ENCODE measurements around the gene CYP11A1. TPM values are rescaled to one million over a fixed set of nuclear protein-coding genes. Genes with fewer than 3 reads are reported as not detected.
A peak's percentile ranks its signal among the peaks of the same experiment; 100 is the strongest.

CYP11A1 gene
- total RNA-seq, 3 donors from 2014 or later: 0.52 to 0.82 (median 0.60) TPM

GRCh38 chr15:74303741-74304309 lies 63.6 kb downstream of the CYP11A1 start:
- intact Hi-C loops (cut with DNase I, micrococcal nuclease): no loop called here
- Histone ChIP-seq H3K36me3 (ENCODE audit: low read depth) (no peaks in the 10 kb centered on the region), H3K9me3 (no peaks in the 10 kb centered on the region), H3K4me1 (ENCODE audit: low read depth) (no peaks in the 10 kb centered on the region), H3K4me3 (no peak overlapping the region)
- TF ChIP-seq CTCF (IDR thresholded peaks at IDR 0.05): no peak
- ATAC-seq: no peak
- DNase-seq: no peak

DNA sequence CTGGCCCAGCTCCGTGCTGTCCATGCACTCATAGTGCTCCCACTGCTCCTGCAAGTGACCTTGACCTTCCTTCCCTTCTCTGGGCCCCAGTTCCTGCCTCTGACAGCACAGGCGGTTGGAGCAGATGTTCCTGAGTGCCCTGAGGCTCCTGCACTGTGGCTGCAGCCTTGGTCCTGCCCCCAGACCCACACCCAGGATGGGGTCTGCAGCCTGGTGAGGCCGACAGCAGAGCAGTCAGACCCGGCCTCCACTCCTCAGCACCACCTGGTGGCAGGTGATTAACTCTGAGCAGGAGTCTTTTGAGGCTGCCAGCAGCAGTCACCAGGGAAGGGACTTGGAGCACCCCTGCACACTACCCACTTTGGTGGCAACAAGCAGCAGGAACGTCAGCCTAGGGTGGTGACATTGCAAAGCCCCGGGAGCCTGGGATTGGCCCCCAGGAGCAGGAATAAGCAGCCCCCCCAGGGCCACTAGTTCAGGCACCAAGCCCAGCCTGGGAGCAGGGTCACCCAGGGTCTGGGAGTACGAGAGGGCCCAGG lies 64.6 kb downstream of the CYP11A1 start:
- Histone ChIP-seq H3K4me3 (no peak overlapping the region), H3K9me3 (no peaks in the 10 kb centered on the region), H3K36me3 (ENCODE audit: low read depth) (no peaks in the 10 kb centered on the region), H3K4me1 (ENCODE audit: low read depth) (no peaks in the 10 kb centered on the region)
- TF ChIP-seq CTCF (IDR thresholded peaks at IDR 0.05): no peak
- intact Hi-C loops (cut with DNase I, micrococcal nuclease): no loop called here
- ATAC-seq (peak; percentile 41), DNase-seq (peak in 2 of 3 donors; percentile 53 to 57)

- intact Hi-C loops (cut with DNase I, micrococcal nuclease): no loop called here
- no peaks in the 10 kb centered on the region for H3K9me3 ChIP-seq
- H3K4me3 ChIP-seq: no peak overlapping the region
- H3K4me1 ChIP-seq (ENCODE audit: low read depth): no peaks in the 10 kb centered on the region
- no peak for TF ChIP-seq CTCF (IDR thresholded peaks at IDR 0.05)
- no peaks in the 10 kb centered on the region for H3K36me3 ChIP-seq (ENCODE audit: low read depth)
- DNase-seq (no peak), ATAC-seq (no peak)
Measured at GRCh38 chr15:74301583-74302361, 65.7 kb downstream of the CYP11A1 start.

DNA sequence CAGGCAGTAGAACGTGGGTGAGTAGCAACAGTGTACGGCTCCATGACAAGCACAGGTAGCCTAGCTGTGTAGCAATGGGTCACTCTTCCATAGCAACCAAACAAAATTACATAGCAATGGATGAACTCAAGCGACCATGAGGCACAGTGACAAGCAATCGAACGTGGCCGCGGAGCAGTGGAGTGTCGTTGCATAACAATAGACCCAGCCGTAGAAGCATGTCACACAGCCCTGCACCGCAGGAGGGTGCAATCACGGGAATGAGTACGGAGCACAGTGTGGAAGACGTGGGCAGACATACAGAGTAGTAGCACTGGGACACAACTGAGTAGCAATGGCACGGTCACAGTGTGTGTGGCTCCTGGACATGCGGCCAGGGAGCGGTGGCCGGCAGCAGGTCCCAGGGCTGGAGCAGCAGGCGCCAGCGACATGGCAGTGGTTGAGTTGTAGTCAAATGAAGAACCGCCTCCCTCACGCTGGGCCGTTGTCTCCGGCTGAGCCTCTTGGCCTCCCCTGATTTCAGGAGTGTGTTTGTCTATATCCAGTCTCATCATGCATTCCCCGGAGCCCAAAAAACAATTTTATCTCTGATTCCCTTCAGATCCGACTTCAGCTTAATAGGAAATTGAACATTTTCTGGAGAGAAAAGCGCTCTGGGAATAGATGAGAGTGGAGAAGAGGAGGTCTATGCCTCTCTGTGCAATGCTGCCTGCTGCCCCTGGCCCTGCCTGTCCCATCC lies 67.2 kb downstream of the CYP11A1 start:
- intact Hi-C loops (cut with DNase I, micrococcal nuclease): no loop called here
- H3K4me3 ChIP-seq: no peak overlapping the region
- no peaks in the 10 kb centered on the region for H3K9me3 ChIP-seq
- H3K36me3 ChIP-seq (ENCODE audit: low read depth): no peaks in the 10 kb centered on the region
- ATAC-seq: no peak
- H3K4me1 ChIP-seq (ENCODE audit: low read depth): no peaks in the 10 kb centered on the region
- DNase-seq: no peak
- TF ChIP-seq CTCF (IDR thresholded peaks at IDR 0.05): no peak

DNA sequence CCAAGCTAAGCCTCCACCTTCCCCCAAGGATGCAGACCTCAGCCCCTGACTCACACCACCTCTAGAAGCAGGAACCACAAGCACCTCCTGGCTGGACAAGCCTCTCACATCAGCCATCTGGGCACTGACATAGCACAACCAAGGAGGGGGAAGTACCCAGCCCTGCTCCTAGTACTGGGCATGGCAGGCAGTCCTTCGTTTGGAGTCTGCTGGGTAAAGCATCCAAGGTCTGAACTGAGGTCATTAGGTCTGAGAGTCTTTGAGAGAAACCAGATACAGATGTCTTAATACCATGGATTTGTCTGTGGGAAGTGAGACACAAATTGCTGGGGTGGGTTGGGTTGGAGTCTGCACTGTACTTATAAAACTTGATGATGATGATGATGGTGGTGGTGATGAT lies 69.6 kb downstream of the CYP11A1 start:
- TF ChIP-seq CTCF (IDR thresholded peaks at IDR 0.05): no peak
- no peaks in the 10 kb centered on the region for H3K36me3 ChIP-seq (ENCODE audit: low read depth)
- intact Hi-C loops (cut with DNase I, micrococcal nuclease): no loop called here

More for the DNA sequence above, 69.6 kb downstream of the CYP11A1 start:
- no peaks in the 10 kb centered on the region for H3K9me3 ChIP-seq
- no peak for ATAC-seq
- H3K4me3 ChIP-seq: no peak overlapping the region
- H3K4me1 ChIP-seq (ENCODE audit: low read depth): no peaks in the 10 kb centered on the region
- peak in 1 of 3 donors; percentile 9 for DNase-seq

Measured in mucosa of descending colon (tissue), 3 donors.